ENCODE results near the gene TMTC3.

Gene TMTC3

GRCh38 chr12:88141774-88142609 lies at the start of gene TMTC3, which contains the start of gene CEP290:
Gene TMTC3 (plus strand): TSS chr12:88142307. CDS start chr12:88148316, 6,009 bp downstream.
Gene CEP290 (minus strand): TSS chr12:88142088. CDS start chr12:88141307, 781 bp downstream.
- Histone ChIP-seq H3K4me1 (ENCODE audit: control insufficient read depth in 1 of 2, insufficient read depth in 1 of 2, low read depth in 1 of 2, low read length in 1 of 2) (peaks cover 12 to 17% of the 10 kb centered on the region in 2 experiments), H3K4me3 (ENCODE audit: low read depth in 1 of 2, low read length in 1 of 2) (peak within 1 kb of the TSS; percentile 63 to 83), H3K36me3 (no peaks in the 10 kb centered on the region), H3K27me3 (no peaks in the 10 kb centered on the region), H3K27ac (peak within 1 kb of the TSS; percentile 64), H3K9me3 (no peaks in the 10 kb centered on the region)
- no peak for TF ChIP-seq CTCF (IDR thresholded peaks at IDR 0.05)

- no peak overlapping the region for H3K4me3 ChIP-seq (ENCODE audit: low read depth in 1 of 2, low read length in 1 of 2)
- TF ChIP-seq CTCF (IDR thresholded peaks at IDR 0.05): no peak
- no peaks in the 10 kb centered on the region for H3K4me1 ChIP-seq (ENCODE audit: control insufficient read depth in 1 of 2, insufficient read depth in 1 of 2, low read depth in 1 of 2, low read length in 1 of 2)
- no peaks in the 10 kb centered on the region for H3K9me3 ChIP-seq
- no peaks in the 10 kb centered on the region for H3K27me3 ChIP-seq
- H3K27ac ChIP-seq: no peak overlapping the region
- H3K36me3 ChIP-seq: no peaks in the 10 kb centered on the region
These were observed 49.3 kb upstream of the TMTC3 start for GRCh38 chr12:88092771-88093170.

- no peaks in the 10 kb centered on the region for H3K27me3 ChIP-seq
- H3K27ac ChIP-seq: no peak overlapping the region
- H3K36me3 ChIP-seq: no peaks in the 10 kb centered on the region
- H3K4me3 ChIP-seq (ENCODE audit: low read depth in 1 of 2, low read length in 1 of 2): no peak overlapping the region
- no peaks in the 10 kb centered on the region for H3K9me3 ChIP-seq
- H3K4me1 ChIP-seq (ENCODE audit: control insufficient read depth in 1 of 2, insufficient read depth in 1 of 2, low read depth in 1 of 2, low read length in 1 of 2): no peaks in the 10 kb centered on the region
- no peak for TF ChIP-seq CTCF (IDR thresholded peaks at IDR 0.05)
These were observed 48.5 kb upstream of the TMTC3 start for GRCh38 chr12:88093573-88093972.

- Histone ChIP-seq H3K27me3 (no peaks in the 10 kb centered on the region), H3K4me1 (ENCODE audit: control insufficient read depth in 1 of 2, insufficient read depth in 1 of 2, low read depth in 1 of 2, low read length in 1 of 2) (no peaks in the 10 kb centered on the region), H3K4me3 (ENCODE audit: low read depth in 1 of 2, low read length in 1 of 2) (no peak overlapping the region), H3K36me3 (no peaks in the 10 kb centered on the region), H3K9me3 (no peaks in the 10 kb centered on the region), H3K27ac (no peak overlapping the region)
- no peak for TF ChIP-seq CTCF (IDR thresholded peaks at IDR 0.05)
These were observed 34.1 kb upstream of the TMTC3 start for GRCh38 chr12:88108021-88108420.

GRCh38 chr12:88111074-88111652 lies 30.9 kb upstream of the TMTC3 start:
- H3K36me3 ChIP-seq: no peaks in the 10 kb centered on the region
- no peaks in the 10 kb centered on the region for H3K4me1 ChIP-seq (ENCODE audit: control insufficient read depth in 1 of 2, insufficient read depth in 1 of 2, low read depth in 1 of 2, low read length in 1 of 2)
- no peaks in the 10 kb centered on the region for H3K27me3 ChIP-seq
- H3K27ac ChIP-seq: no peak overlapping the region
- no peak overlapping the region for H3K4me3 ChIP-seq (ENCODE audit: low read depth in 1 of 2, low read length in 1 of 2)
- TF ChIP-seq CTCF (IDR thresholded peaks at IDR 0.05): no peak
- no peaks in the 10 kb centered on the region for H3K9me3 ChIP-seq

Data from neutrophil (primary cell).